Retina (tissue), 1 donor: ENCODE measurements around the gene VWC2L.

ENCODE experiments used
- DNase-seq: peaks from one replicate; pipeline ENCODE4 v3.0.0-alpha.2; 2016

VWC2L gene

GRCh38 chr2:214543386-214543955 is 132.6 kb downstream of the VWC2L start:
- DNase-seq: no peak

- DNase-seq: no peak
Measured at GRCh38 chr2:214545898-214546542, 135.2 kb downstream of the VWC2L start.

DNA sequence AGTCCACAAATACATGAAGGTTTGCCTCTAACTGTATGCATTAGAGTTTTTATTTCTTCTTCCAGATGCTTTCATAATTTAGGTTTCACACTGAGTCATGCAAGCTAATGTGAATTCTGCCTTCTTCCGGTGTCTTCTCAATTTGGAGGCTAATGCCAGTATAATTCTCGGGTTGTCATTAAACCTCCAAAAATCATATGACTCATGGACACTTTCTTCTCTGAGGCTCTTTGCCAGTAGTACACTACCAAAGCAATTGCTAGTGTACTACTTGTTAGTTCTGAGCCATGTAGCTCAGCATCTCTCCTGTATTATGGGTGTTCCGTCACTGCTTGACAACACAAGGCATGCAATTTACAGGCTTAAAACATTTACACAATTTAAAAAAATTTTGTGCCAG is 137.1 kb downstream of the VWC2L start:
- DNase-seq: no peak

GRCh38 chr2:214549946-214550345 is 139.1 kb downstream of the VWC2L start:
- no peak for DNase-seq

GRCh38 chr2:214550786-214551185 is 139.9 kb downstream of the VWC2L start:
- no peak for DNase-seq

GRCh38 chr2:214557884-214558283 is 147.0 kb downstream of the VWC2L start:
- DNase-seq: no peak

- DNase-seq: no peak
Measured at GRCh38 chr2:214558341-214558740, 147.5 kb downstream of the VWC2L start.

- no peak for DNase-seq
Measured at GRCh38 chr2:214560176-214560575, 149.3 kb downstream of the VWC2L start.

- no peak for DNase-seq
Measured at GRCh38 chr2:214560618-214561190, 149.8 kb downstream of the VWC2L start.

DNA sequence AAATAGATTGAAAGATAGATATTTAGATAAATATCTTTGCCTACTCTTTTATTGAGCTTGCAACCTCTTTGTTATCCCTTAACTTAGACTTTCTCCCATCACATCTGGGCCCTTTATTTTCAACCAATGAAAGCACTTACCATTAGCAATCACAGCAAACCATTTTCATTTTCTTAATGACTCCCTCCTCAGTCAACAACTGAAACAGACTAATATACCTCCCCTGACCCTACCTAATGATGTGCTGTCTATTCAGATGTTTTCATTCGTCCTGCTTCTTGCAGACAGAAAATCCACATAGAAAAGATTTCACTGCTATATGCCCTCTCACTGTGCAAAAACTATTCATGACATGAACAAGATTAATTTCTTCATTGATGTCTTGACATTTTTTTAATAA is 154.4 kb downstream of the VWC2L start:
- DNase-seq: no peak

GRCh38 chr2:214566457-214566856 is 155.6 kb downstream of the VWC2L start:
- DNase-seq: no peak

- DNase-seq: no peak
Measured at GRCh38 chr2:214569419-214570035, 158.7 kb downstream of the VWC2L start.

DNA sequence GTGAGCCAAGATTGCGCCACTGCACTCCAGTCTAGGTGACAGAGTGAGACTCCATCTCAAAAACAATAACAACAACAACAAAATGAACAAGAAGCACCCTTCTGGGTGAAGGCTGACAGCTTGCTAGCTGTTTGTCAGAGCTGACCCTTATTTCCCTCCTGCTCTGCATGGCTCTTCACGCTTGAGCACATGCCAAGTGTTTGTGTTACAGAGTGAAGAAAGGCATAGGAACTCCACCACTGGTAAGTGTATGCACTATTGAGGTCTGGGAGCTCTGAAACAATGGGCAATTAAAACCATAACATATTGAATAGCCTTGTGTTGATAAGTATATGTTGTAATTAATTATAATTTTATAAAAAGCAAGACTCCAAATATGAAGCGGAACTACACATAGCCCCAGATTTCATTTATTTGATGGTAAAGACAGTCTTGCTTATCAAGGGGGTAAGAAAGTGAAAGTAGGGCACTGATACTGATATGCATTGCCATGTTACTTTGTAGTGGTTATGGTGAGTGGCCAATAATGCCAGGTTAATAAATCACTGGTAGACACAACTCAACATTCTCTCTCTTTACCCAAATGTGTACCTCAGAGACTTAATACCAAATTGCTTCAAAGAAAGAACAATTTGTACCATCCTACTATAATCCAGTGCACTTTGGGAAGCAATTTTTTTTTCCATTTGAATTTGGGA is 163.4 kb downstream of the VWC2L start:
- DNase-seq: peak; percentile 52

DNA sequence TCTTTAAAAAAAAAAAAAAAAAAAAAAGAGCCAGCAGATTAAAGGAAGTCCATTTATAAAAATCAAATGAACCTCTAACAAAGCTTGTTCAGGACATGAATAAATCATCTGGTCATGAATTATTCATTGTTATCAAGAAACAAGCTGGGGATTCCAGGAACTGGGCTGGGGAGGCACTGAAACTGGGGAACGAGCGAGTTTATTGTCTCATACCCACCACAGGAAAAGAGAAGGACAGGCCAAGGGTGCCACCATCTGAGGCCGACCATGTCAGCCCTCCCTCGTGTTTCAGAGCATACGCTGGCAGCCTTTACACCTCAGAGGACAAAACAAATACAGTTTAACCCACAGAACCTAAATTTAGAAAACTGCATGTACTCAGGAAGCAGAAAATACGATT is 164.2 kb downstream of the VWC2L start:
- DNase-seq: peak; percentile 41

GRCh38 chr2:214575465-214575864 is 164.6 kb downstream of the VWC2L start:
- DNase-seq: no peak

DNA sequence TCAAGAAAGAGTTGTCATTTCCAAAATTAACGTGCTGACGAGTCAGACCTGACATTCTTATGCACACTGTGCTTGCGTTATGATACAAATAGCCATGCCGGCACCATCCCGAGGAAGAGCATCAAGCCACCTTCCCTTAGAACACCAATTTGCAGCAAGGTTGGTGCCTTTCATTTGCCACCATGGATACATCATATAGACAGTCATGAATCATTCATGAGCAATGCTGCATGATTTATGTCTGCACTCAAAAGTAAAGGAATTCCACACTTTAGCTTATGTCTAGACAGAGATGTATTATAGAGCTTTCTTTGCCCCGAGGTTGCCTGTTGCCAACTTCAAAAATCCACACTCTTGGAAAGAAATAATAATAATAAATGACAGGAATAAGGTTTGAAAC is 166.9 kb downstream of the VWC2L start:
- no peak for DNase-seq

- no peak for DNase-seq
Measured at GRCh38 chr2:214578442-214578841, 167.6 kb downstream of the VWC2L start.

DNA sequence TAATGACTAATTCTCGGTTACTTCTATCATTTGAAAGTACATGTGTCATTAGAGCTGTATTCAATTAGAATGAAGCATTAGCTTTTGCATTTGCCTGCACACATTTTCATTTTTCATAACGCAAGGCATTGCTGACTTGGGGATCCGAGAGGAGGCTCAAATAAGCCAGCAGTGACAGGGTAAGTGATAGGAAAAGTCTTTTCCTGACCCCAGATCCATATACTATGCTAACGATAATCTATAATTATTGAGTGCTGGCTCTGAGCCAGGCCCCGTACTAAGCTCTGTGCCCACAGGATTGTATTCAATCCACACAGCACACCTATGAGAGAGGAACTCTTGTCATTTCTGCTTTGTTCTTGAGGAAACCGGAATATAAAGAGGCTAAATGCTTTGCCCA is 168.2 kb downstream of the VWC2L start:
- DNase-seq: no peak

GRCh38 chr2:214587442-214587841 is 176.6 kb downstream of the VWC2L start:
- DNase-seq: no peak

DNA sequence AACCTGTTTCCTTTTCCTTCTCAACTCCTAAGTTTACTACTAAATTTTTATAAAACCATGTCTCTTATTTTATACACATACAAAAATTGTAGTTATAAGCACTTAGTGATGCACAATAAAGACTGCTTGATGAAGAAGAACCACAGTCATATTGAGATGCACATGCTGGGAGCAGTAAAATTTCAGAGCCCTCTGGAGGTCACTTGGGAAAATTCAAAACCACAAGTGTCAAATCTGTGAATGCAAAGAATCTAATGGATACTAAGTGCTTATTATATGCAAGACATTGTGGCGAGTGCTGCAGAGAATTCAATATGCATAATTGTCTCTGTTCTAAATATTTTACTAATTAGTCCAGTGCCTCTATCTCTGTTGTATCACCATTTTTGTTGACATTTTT is 180.5 kb downstream of the VWC2L start:
- no peak for DNase-seq

DNA sequence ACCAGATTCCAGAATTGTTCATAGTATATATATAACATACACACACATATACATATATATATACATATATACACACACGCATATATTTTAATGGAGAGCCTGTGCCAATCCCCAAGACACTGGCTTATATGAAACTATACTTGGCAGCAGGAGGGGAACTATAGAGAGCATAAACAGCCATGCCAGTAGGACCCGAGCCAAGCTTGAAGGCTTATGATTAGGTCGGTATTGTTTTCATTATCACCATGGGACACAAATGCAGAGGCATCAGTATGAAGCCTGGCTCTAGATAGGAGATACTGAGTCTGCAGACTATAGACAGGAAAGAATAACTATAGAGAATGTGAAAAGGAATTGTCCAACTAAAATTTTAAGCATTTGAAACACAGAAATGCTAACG is 181.2 kb downstream of the VWC2L start:
- no peak for DNase-seq

- DNase-seq: peak; percentile 19
Measured at GRCh38 chr2:214593727-214594126, 182.9 kb downstream of the VWC2L start.

GRCh38 chr2:214601852-214602633 is 191.2 kb downstream of the VWC2L start:
- DNase-seq: no peak
